GM23248 (cell line): ENCODE measurements around the gene FAM32A. TPM values are rescaled to one million over a fixed set of nuclear protein-coding genes. Genes with fewer than 3 reads are reported as not detected.

Experiments used
- DNase-seq: peaks from one replicate; pipeline ENCODE4 v3.0.0-alpha.2; 2015
- H2AFZ ChIP-seq: fragments of 200-600 bp; sonication (generic); 2 replicates; pipeline ENCODE4 v1.6.1; 2016; ENCODE audit warnings: antibody characterized with exemption
- H3F3A ChIP-seq: fragments of 200-600 bp; sonication (generic); 2 replicates; pipeline ENCODE4 v1.6.1; 2016; ENCODE audit warnings: mild to moderate bottlenecking, antibody characterized with exemption, mixed run types; ENCODE audit not compliant: insufficient read depth
- H3K27ac ChIP-seq: fragments of 200-600 bp; sonication (generic); 2 replicates; pipeline ENCODE4 v1.5.1; 2016; ENCODE audit warnings: mild to moderate bottlenecking
- H3K27me3 ChIP-seq: fragments of 200-600 bp; sonication (generic); replicated peaks from 2 replicates; pipeline ENCODE4 v1.6.1; 2016; ENCODE audit warnings: mild to moderate bottlenecking; ENCODE audit not compliant: insufficient read depth
- H3K36me3 ChIP-seq: fragments of 200-600 bp; sonication (generic); 2 replicates; pipeline ENCODE4 v1.6.1; 2016; ENCODE audit warnings: low read depth, mild to moderate bottlenecking
- H3K4me1 ChIP-seq: fragments of 200-600 bp; sonication (generic); 2 replicates; pipeline ENCODE4 v1.6.1; 2016; ENCODE audit warnings: mild to moderate bottlenecking; ENCODE audit not compliant: insufficient read depth
- H3K4me2 ChIP-seq: fragments of 200-600 bp; sonication (generic); one replicate; pipeline ENCODE4 v1.6.1; 2016; ENCODE audit warnings: mild to moderate bottlenecking; ENCODE audit not compliant: unreplicated experiment
- H3K4me3 ChIP-seq: fragments of 200-600 bp; sonication (generic); 2 replicates; pipeline ENCODE4 v1.5.1; 2016; ENCODE audit warnings: mild to moderate bottlenecking
- H3K79me2 ChIP-seq: fragments of 200-600 bp; sonication (generic); 2 replicates; pipeline ENCODE4 v1.6.1; 2016; ENCODE audit warnings: mild to moderate bottlenecking; ENCODE audit not compliant: insufficient read depth
- H3K9ac ChIP-seq: fragments of 200-600 bp; sonication (generic); 2 replicates; pipeline ENCODE4 v1.6.1; 2016; ENCODE audit warnings: mild to moderate bottlenecking
- H3K9me2 ChIP-seq: fragments of 200-600 bp; sonication (generic); 2 replicates; pipeline ENCODE4 v1.6.1; 2016; ENCODE audit warnings: mixed run types, mild to moderate bottlenecking, moderate library complexity; ENCODE audit not compliant: insufficient read depth
- H3K9me3 ChIP-seq: fragments of 200-600 bp; sonication (generic); one replicate; pipeline ENCODE4 v1.6.1; 2017; ENCODE audit warnings: low read depth
- H4K20me1 ChIP-seq: fragments of 200-600 bp; sonication (generic); 2 replicates; pipeline ENCODE4 v1.6.0; 2016; ENCODE audit not compliant: insufficient read depth
- EZH2 ChIP-seq: fragments of 200-600 bp; sonication (generic); IDR thresholded peaks from 2 replicates; pipeline ENCODE4 v1.6.1; 2018; ENCODE audit warnings: antibody characterized with exemption, mild to moderate bottlenecking; ENCODE audit not compliant: insufficient read depth, poor library complexity, severe bottlenecking
- EZH2phosphoT487 ChIP-seq: fragments of 200-600 bp; sonication (generic); IDR thresholded peaks from 2 replicates; pipeline ENCODE4 v1.6.1; 2018; ENCODE audit warnings: antibody characterized with exemption, moderate library complexity, mild to moderate bottlenecking, low read depth; ENCODE audit not compliant: insufficient read depth
- WGBS, 2 experiments: methylation state at CpG; one replicate each; pipeline ENCODE4 v1.1.6; 2015 to 2017; ENCODE audit warnings: low lambda C conversion rate in 2 of 2, low coverage in 1 of 2; ENCODE audit errors: missing lambda C conversion rate in 2 of 2; 5-methylcytosine and 5-hydroxymethylcytosine counted together
- in situ Hi-C: fragments of 300-500 bp; cut with MboI; formaldehyde crosslinking; loops from 2 replicates; pipeline ENCODE4 v1.15.0; 2020
- polyA plus RNA-seq: library from polyadenylated mRNA; unstranded; fragments of >200 nt; fragmentation: Nextera tagmentation; extraction: Ambion mirVana; gene quantifications from 2 replicates; pipeline ENCODE4 v1.2.1, GENCODE V29; 2016
- total RNA-seq: library from RNA; depleted of rRNA; stranded (reverse); fragments of >200 nt; shearing (Covaris generic); gene quantifications from 2 replicates; pipeline ENCODE4 v1.2.3, GENCODE V29; 2014

The FAM32A gene
- total and polyA plus RNA-seq, 2 experiments from 2014 or later: 114 to 126 TPM

- TF ChIP-seq EZH2phosphoT487 (no peak), EZH2 (no peak)
- Histone ChIP-seq H3K4me3 (no peak overlapping the region), H3F3A (no peaks in the 10 kb centered on the region), H3K9ac (no peak overlapping the region), H3K79me2 (peaks cover 3% of the 10 kb centered on the region), H3K4me2 (peak overlapping the region; percentile 53), H3K9me3 (no peaks in the 10 kb centered on the region), H3K27ac (peak overlapping the region; percentile 25; the same call in 1 of the 2 replicates), H3K9me2 (no peaks in the 10 kb centered on the region), H3K27me3 (no peaks in the 10 kb centered on the region), H2AFZ (peak overlapping the region; percentile 36), H3K4me1 (peaks cover 11% of the 10 kb centered on the region), H3K36me3 (no peaks in the 10 kb centered on the region), H4K20me1 (no peaks in the 10 kb centered on the region)
- DNase-seq: peak; percentile 81
- 5 to 7% methylated on average over 4 of the region's 4 CpGs for WGBS, 2 experiments
- in situ Hi-C loops: loop anchor here (10.0 to 25.0 kb wide), 2 partner anchors 136 to 543 kb away; partner anchors contain the start of gene CYP4F3
These were observed 4.6 kb upstream of the FAM32A start for GRCh38 chr19:16180611-16181010.

GRCh38 chr19:16184665-16185122 is 516 bp upstream of the FAM32A start:
- Histone ChIP-seq H4K20me1 (no peaks in the 10 kb centered on the region), H3K9me3 (no peaks in the 10 kb centered on the region), H3K9me2 (no peaks in the 10 kb centered on the region), H2AFZ (peak overlapping the region; percentile 95), H3K4me3 (peak overlapping the region; percentile 86), H3K4me2 (peak overlapping the region; percentile 78), H3K4me1 (peaks cover 20% of the 10 kb centered on the region), H3K27ac (no peak overlapping the region), H3F3A (no peaks in the 10 kb centered on the region), H3K27me3 (no peaks in the 10 kb centered on the region), H3K9ac (0 out of 2 replicates have a peak overlapping the region, but pooled peaks have one; percentile 30), H3K36me3 (no peaks in the 10 kb centered on the region; the same call in 1 of the 2 replicates), H3K79me2 (peaks cover 34% of the 10 kb centered on the region)
- in situ Hi-C loops: loop anchor here (10.0 to 25.0 kb wide), 2 partner anchors 140 to 547 kb away; partner anchors contain the start of gene CYP4F3
- no peak for DNase-seq
- 32 to 33% methylated on average over 18 of the region's 18 CpGs for WGBS, 2 experiments
- TF ChIP-seq EZH2: no peak
- no peak for TF ChIP-seq EZH2phosphoT487

- in situ Hi-C loops: loop anchor here (10.0 to 25.0 kb wide), 2 partner anchors 141 to 548 kb away; partner anchors contain the start of gene CYP4F3
- Histone ChIP-seq H3K27ac (peak overlapping the region; percentile 58), H3K4me2 (peak overlapping the region; percentile 89), H3K9me2 (no peaks in the 10 kb centered on the region), H3K4me3 (peak overlapping the region; percentile 86), H3F3A (no peaks in the 10 kb centered on the region), H3K36me3 (peaks cover 10% of the 10 kb centered on the region; the same call in 1 of the 2 replicates), H3K9me3 (no peaks in the 10 kb centered on the region), H3K9ac (peak overlapping the region; percentile 87), H3K4me1 (peaks cover 13% of the 10 kb centered on the region), H4K20me1 (no peaks in the 10 kb centered on the region), H2AFZ (peak overlapping the region; percentile 80), H3K79me2 (peaks cover 39% of the 10 kb centered on the region), H3K27me3 (no peaks in the 10 kb centered on the region)
- 1 to 4% methylated on average over 17 to 20 of the region's 20 CpGs for WGBS, 2 experiments
- no peak for TF ChIP-seq EZH2phosphoT487
- no peak for TF ChIP-seq EZH2
- peak; percentile 72 for DNase-seq
These were observed 536 bp downstream of the FAM32A start for GRCh38 chr19:16185768-16186123.

DNA sequence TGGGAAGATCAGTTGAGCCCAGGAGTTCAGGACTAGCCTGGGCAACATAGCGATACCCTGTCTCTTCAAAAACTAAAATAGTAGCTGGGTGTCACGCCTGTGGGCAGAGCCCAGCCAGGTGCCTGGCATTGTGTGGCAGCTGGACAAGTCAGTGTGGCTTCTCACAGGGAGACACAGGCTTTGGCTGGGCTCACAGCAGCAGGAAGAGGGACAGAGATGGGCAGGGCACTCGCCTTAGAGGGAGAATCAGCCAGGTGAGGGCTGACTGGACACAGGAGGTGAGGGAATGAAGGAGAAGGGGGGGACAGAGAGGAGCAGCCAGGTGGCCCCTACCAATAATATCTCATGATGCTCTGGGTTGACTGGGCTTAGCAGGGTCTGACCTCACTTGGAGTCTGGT is 3.3 kb downstream of the FAM32A start:
- H3K36me3 ChIP-seq: peaks cover 13% of the 10 kb centered on the region; the same call in 1 of the 2 replicates
- H3K4me1 ChIP-seq: peaks cover 8% of the 10 kb centered on the region
- H3K9me2 ChIP-seq: no peaks in the 10 kb centered on the region
- no peak for TF ChIP-seq EZH2phosphoT487
- TF ChIP-seq EZH2: no peak
- no peaks in the 10 kb centered on the region for H4K20me1 ChIP-seq
- H3K79me2 ChIP-seq: peaks cover 39% of the 10 kb centered on the region
- no peaks in the 10 kb centered on the region for H3F3A ChIP-seq
- no peaks in the 10 kb centered on the region for H3K9me3 ChIP-seq
- no peak for DNase-seq
- no peaks in the 10 kb centered on the region for H3K27me3 ChIP-seq
- H2AFZ ChIP-seq: no peak overlapping the region
- no peak overlapping the region for H3K4me3 ChIP-seq
- no peak overlapping the region for H3K27ac ChIP-seq
- WGBS, 2 experiments: 90 to 93% methylated on average over 3 of the region's 3 CpGs
- no peak overlapping the region for H3K4me2 ChIP-seq
- in situ Hi-C loops: loop anchor here (10.0 to 25.0 kb wide), 2 partner anchors 144 to 551 kb away; partner anchors contain the start of gene CYP4F3
- no peak overlapping the region for H3K9ac ChIP-seq
